HG03460 (cell line): Measurements from ENCODE around the gene ITGB2.

ENCODE experiments used
- ATAC-seq: cut with Tn5 transposase; IDR thresholded peaks from one replicate; pipeline ENCODE4 v1.9.1; 2021; ENCODE audit not compliant: unreplicated experiment

The ITGB2 gene

GRCh38 chr21:44911384-44912157, 9.1 kb downstream of the ITGB2 start:
- ATAC-seq, result no peak

GRCh38 chr21:44911068-44911383, 9.7 kb downstream of the ITGB2 start:
- ATAC-seq, result no peak

GRCh38 chr21:44910229-44911067, 10.3 kb downstream of the ITGB2 start:
- no peak for ATAC-seq

GRCh38 chr21:44909719-44910118, 11.0 kb downstream of the ITGB2 start:
- no peak for ATAC-seq

- no peak for ATAC-seq
These were observed 11.8 kb downstream of the ITGB2 start for GRCh38 chr21:44908908-44909307.

GRCh38 chr21:44907966-44908895, 12.5 kb downstream of the ITGB2 start:
- ATAC-seq, result no peak

GRCh38 chr21:44907225-44907965, 13.3 kb downstream of the ITGB2 start:
- ATAC-seq, result no peak

- no peak for ATAC-seq
These were observed 15.0 kb downstream of the ITGB2 start for GRCh38 chr21:44905728-44906090.

GRCh38 chr21:44905016-44905727, 15.5 kb downstream of the ITGB2 start:
- no peak for ATAC-seq

- ATAC-seq, result no peak
These were observed 16.4 kb downstream of the ITGB2 start for GRCh38 chr21:44904141-44904923.

- ATAC-seq, result no peak
These were observed 17.0 kb downstream of the ITGB2 start for GRCh38 chr21:44903689-44904088.

GRCh38 chr21:44903050-44903685, 17.5 kb downstream of the ITGB2 start:
- ATAC-seq, result no peak

GRCh38 chr21:44902268-44903049, 18.2 kb downstream of the ITGB2 start:
- no peak for ATAC-seq

- ATAC-seq, result no peak
These were observed 19.2 kb downstream of the ITGB2 start for GRCh38 chr21:44901391-44902074.

- ATAC-seq, result no peak
These were observed 20.0 kb downstream of the ITGB2 start for GRCh38 chr21:44900559-44901251.

GRCh38 chr21:44899768-44900558, 20.7 kb downstream of the ITGB2 start:
- no peak for ATAC-seq
